Measurements from ENCODE around the gene LRRC14B.
A peak's percentile ranks its signal among the peaks of the same experiment; 100 is the strongest.
"Not testable (repeated sequence)": the region's sequence is repeated elsewhere in the genome, so short reads cannot be mapped to it uniquely, and the experiment has no call there.

Gene LRRC14B

GRCh38 chr5:208449-209114, 17.3 kb downstream of the LRRC14B start:
- DNase-seq (ENCODE audit: low spot score): no peak

GRCh38 chr5:213803-214395, 22.6 kb downstream of the LRRC14B start:
- no peak for DNase-seq (ENCODE audit: low spot score)

DNA sequence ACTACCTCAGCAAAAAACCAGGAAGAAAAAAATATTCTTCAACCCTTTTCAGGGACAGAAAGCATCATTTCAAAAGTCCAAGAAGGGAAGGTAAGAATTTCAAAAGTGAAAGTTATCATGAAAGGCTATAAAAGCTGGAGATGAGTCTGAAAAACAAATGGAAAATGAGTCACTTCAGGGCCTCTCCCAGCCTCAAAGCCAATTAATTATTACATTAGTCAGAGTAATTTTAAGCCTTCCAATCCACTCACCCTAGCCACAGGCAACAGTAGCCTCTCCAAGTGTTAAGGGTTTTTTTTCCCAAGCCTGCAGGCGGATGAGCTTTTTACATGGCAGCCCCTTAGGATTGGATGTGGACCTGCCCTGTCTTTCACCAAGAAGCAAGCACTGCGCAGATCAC, 24.0 kb downstream of the LRRC14B start:
- not testable (repeated sequence) for DNase-seq (ENCODE audit: low spot score)

DNA sequence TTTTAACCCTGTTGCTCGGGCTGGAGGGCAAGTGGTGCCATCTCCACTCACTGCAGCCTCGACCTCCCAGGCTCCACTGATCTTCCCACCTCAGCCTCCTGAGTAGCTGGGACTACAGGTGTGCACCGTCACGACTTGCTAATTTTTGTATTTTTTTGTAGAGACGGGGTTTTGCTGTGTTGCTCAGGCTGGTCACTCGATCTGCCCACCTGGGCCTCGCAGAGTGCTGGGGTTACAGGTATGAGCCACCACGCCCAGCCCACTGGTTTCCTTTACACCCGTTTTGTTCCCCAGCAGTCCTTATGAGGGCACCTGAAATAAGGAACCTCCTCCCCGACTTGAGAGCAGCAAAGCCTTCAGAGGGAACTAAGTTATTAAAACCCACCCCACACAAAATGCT, 24.8 kb downstream of the LRRC14B start:
- DNase-seq (ENCODE audit: low spot score): not testable (repeated sequence)

DNA sequence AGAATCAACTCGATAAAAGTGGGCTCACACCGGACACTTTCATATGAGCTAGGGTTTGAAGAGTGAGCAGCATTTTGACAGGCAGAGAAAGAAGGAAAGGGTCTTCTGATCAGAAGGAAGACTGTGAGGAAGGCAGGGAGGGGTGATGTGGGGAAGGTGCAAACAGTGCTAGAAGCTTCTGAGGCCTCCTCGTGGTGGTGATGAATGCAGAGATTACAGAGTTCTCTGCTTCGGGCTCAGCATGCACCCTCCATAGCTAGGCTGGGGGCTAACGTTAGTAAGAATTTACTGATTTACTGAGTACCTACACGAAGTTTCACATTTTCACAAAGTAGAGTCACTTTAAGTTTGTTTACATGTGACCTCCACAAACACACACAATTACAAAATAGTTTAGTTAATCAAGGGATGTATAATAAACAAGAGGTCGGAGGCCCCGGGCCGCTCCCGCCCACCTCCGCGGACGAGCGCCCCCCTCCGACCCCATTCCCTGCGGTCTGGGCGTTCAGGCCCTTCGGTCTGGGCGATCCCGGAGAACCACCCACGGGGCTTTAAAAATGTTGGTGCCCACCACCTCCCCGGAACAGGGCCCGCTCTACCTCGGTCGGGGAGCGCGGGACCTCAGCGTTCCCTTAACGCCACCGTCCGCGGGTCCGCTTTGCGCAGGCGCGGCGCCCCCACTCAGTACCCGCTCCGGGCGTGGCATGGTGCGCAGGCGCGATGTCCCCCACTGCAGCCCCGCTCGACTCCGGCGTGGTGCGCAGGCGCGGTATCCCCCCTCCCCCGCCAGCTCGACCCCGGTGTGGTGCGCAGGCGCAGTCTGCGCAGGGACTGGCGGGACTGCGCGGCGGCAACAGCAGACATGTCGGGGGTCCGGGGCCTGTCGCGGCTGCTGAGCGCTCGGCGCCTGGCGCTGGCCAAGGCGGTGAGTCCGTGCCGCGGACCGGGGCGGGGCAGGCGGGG, 26.5 kb downstream of the LRRC14B start, which contains the start of the genes CCDC127 and SDHA:
TSS of gene CCDC127 (minus strand) at position 660 of the 963 bp plus-strand sequence. CDS start 1,304 bp downstream, outside the sequence.
TSS of gene SDHA (plus strand) at position 827 of the 963 bp plus-strand sequence. CDS start at position 863, 36 bp downstream.
- DNase-seq (ENCODE audit: low spot score): peak; percentile 96

DNA sequence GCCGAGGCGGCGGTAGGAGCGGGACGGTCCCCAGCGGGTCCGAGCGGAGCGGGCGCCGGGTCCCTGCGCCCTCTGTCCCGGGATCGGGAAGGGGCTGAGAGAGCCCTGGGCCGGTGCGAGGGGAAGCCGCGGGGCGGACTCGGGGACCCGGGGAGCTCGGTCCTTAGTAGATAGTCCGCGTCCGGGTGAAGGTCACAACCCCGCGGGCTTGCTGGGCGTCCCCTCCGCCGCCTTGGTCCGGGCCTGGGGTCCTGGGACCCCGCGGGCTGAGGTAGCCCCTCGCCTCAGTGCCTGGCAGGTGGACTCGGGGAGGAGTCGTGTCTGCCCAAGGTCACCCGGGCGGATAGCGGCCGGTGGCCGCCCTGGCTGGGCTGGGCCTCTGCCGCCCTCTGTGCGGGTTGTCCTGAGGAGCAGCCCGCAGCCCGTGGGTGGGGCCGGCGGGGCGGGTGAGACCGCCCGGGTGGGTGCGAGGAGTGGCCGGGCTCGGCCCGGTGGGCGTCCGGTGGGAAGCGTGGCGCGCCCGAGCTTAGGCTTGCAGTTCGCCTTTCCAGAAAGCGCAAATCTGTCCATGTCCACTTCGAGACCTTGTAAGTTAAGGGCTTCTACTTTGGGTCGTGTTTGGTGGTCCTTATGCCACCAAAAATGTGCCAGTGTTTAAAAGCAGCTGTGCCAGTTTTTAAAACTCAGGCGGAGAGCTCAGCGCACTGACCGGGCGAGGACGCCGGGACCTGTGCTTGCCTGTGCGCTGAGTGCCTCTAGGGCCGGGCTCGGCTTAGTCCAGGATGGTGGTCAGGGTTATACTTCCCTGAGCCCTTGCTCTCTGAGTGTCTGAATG, 27.4 kb downstream of the LRRC14B start:
- no peak for DNase-seq (ENCODE audit: low spot score)

GRCh38 chr5:219460-219863, 28.2 kb downstream of the LRRC14B start:
- DNase-seq (ENCODE audit: low spot score): peak; percentile 26

DNA sequence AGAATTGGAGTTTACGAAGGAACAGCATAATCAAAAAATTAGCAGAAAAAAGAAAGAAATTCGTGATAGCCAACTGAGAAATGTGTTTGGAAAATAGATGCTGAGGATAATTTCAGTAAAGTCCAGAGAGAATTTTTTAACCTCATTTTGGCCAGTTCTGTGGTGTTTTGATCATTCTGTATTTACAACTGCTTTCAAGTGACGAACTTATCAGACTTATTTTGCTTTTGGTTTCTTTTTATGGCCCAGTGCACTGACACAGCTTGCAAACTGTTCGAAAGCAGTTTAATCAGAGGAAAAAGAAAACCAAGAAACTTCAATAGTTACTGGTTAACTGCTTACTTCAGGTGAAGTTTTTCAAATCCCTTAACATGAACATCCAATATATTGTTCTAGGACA, 28.7 kb downstream of the LRRC14B start:
- peak; percentile 39 for DNase-seq (ENCODE audit: low spot score)

- not testable (repeated sequence) for DNase-seq (ENCODE audit: low spot score)
Observed at GRCh38 chr5:222951-223715, 31.8 kb downstream of the LRRC14B start.

DNA sequence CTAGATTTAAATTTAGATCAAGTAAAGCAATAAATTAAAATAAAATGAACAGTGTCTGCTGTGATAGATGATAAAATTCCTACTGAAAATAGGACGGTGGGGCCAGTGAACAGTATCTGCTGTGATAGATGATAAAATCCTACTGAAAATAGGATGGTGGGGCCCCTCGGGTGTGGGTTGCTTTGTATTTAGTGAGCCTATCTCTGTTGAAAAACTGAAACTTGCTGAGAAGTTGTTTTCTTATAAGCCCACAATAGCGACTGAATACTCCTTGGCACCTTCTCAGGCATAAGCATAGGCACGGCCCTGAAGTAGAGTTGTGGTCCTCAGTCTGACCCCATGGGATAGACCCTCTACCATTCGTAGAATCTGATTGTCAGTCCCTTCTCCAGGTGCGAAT, 32.5 kb downstream of the LRRC14B start:
- DNase-seq (ENCODE audit: low spot score): no peak

DNA sequence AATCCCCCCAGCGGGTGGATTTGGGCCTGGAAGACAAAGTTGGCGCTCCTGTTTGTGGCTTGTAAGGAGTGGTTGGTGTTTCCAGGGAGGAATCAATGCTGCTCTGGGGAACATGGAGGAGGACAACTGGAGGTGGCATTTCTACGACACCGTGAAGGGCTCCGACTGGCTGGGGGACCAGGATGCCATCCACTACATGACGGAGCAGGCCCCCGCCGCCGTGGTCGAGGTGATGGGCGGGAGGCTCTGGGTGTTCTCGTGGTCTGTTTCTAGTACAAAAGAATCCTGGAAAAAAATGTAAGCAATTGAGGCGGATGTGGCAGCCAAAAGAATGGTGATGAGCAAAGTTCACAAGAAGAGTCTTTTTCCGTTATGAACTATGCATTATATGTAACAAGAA, 34.0 kb downstream of the LRRC14B start:
- DNase-seq (ENCODE audit: low spot score): no peak

GRCh38 chr5:227375-227774, 36.1 kb downstream of the LRRC14B start:
- DNase-seq (ENCODE audit: low spot score): not testable (repeated sequence)

DNA sequence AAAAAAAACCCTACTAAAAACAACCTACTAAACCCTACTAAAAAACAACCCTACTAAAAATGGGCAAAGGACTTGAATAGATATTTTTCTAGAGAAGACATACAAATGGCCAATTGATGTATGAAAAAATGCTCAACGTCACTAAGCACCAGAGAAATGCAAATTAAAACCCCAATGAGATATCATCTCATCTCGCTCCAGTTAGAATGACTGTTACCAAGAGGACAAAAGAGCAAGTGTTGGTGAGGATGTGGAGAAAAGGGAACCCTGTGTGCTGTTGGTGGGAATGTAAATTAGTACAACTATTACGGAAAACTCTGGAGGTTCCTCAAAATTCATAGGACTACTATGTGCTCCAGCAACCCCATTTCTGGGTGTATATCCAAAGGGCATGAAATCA, 37.6 kb downstream of the LRRC14B start:
- DNase-seq (ENCODE audit: low spot score): no peak

- DNase-seq (ENCODE audit: low spot score): no peak
Observed at GRCh38 chr5:230711-231110, 39.4 kb downstream of the LRRC14B start.

DNA sequence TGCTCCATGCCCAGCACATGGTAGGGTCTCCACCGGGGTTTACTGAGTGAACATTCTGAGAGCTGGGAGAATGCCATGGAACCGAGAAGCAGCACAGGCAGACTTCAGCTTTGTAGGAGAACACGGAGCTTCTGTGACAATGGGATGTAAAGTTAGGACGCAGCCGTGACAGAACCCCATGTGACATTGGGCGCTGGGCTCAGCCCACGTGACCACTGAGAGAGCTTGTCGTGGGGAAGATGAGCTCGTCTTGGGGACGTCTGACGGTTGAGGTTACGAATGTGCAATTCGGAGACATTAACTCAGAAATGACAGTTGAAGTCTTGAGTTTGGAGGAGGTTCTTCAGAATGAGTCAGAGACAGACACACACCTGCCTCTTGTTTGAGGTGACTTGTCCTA, 40.4 kb downstream of the LRRC14B start:
- no peak for DNase-seq (ENCODE audit: low spot score)

DNA sequence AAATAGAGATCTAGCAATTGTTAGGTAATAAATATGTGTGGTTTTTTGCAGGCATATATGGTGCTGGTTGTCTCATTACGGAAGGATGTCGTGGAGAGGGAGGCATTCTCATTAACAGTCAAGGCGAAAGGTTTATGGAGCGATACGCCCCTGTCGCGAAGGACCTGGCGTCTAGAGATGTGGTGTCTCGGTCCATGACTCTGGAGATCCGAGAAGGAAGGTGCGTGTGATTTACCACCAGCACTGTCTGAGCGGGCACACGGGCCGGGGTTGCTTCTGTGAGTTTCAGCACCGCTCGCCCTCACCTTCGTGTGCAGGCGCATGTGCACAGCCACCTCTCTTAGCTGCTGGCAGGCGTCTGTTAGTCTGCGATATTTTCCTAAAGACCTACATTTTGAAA, 42.1 kb downstream of the LRRC14B start:
- not testable (repeated sequence) for DNase-seq (ENCODE audit: low spot score)

DNA sequence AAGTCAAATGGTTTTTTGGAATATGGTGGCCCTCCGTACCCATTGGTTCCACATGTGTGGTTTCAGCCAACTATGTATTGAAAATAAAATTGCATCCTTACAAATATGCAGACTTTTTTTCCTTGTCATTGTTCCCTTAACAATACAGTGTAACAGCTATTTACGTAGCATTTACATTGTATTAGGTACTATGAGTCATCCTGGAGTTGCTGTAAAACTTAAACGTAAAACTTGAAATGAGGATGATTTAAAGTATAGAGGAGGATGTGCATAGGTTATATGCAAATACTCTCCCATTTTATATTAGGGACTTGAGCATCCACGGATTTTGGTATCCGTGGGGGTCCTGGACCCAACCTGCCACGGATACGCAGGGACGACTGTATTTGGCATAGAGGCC, 43.2 kb downstream of the LRRC14B start:
- DNase-seq (ENCODE audit: low spot score): no peak

- not testable (repeated sequence) for DNase-seq (ENCODE audit: low spot score)
Observed at GRCh38 chr5:235527-235926, 44.2 kb downstream of the LRRC14B start.

DNA sequence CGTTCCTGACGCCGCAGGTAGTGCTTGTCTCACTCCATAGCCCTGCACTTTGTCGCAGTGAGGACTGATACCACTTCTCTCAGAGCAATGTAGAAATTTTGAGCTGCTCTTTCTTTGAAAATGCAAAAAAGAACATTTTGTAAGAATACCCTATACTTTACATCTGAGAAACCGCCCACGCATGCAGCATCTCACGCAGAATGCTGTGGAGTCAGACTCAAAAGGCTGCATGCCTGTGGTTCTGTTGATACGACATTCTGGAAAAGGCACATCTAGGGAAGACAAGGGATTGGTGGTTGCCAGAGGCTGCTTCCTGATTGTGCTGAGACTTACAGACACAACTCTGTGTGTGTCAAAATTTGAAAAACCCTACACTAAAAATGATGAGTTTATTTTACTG, 46.6 kb downstream of the LRRC14B start:
- not testable (repeated sequence) for DNase-seq (ENCODE audit: low spot score)

DNA sequence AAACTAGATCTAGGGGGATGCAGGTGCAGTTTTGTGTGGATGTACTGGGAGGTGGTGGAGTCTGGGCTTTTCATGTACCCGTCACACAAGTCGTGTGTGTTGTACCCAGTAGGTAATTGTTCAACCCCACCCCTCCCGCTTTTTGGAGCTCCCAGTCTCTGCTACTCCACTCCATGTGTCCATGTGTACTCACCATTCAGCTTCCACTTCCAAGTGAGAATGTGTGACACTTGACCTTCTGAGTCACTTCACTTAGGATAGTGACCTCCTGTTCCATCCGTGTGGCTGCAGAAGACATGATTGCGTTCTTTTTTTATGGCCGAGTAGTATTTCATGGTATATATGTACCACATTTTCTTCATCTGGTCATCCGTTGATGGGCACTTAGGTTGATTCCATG, 49.3 kb downstream of the LRRC14B start:
- DNase-seq (ENCODE audit: low spot score): not testable (repeated sequence)
